ENCODE measurements around the gene SESN1.

DNA sequence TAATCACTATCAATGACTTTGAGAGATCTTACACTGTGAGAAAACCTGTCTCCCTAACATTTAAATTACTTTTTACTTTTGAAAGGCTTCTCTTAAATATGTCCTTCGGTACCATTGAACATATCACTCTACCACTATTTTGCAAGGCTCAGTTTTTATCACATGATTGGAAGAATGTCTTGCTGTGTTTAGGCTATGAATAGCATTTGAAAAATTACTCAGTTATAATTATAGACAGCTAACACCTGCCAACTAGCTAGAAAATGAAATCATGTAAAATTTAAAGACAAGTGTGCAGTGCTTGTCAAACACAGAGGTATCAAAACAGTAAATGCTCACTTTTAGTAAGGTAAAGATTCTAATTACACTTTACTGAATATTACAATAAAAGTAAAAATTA lies 11.0 kb downstream of the SESN1 start:
- TF ChIP-seq, protein P1, sequence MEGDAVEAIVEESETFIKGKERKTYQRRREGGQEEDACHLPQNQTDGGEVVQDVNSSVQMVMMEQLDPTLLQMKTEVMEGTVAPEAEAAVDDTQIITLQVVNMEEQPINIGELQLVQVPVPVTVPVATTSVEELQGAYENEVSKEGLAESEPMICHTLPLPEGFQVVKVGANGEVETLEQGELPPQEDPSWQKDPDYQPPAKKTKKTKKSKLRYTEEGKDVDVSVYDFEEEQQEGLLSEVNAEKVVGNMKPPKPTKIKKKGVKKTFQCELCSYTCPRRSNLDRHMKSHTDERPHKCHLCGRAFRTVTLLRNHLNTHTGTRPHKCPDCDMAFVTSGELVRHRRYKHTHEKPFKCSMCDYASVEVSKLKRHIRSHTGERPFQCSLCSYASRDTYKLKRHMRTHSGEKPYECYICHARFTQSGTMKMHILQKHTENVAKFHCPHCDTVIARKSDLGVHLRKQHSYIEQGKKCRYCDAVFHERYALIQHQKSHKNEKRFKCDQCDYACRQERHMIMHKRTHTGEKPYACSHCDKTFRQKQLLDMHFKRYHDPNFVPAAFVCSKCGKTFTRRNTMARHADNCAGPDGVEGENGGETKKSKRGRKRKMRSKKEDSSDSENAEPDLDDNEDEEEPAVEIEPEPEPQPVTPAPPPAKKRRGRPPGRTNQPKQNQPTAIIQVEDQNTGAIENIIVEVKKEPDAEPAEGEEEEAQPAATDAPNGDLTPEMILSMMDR (IDR thresholded peaks at IDR 0.05), result no peak
- TF ChIP-seq POLR2A (IDR thresholded peaks at IDR 0.05), result no peak
